SK-N-DZ (cell line): ENCODE results near the gene SPAG5.

Experiments
- DNase-seq: peaks from one replicate; pipeline ENCODE4 v3.0.0-alpha.2; 2015; ENCODE audit warnings: low spot score

Gene SPAG5

DNA sequence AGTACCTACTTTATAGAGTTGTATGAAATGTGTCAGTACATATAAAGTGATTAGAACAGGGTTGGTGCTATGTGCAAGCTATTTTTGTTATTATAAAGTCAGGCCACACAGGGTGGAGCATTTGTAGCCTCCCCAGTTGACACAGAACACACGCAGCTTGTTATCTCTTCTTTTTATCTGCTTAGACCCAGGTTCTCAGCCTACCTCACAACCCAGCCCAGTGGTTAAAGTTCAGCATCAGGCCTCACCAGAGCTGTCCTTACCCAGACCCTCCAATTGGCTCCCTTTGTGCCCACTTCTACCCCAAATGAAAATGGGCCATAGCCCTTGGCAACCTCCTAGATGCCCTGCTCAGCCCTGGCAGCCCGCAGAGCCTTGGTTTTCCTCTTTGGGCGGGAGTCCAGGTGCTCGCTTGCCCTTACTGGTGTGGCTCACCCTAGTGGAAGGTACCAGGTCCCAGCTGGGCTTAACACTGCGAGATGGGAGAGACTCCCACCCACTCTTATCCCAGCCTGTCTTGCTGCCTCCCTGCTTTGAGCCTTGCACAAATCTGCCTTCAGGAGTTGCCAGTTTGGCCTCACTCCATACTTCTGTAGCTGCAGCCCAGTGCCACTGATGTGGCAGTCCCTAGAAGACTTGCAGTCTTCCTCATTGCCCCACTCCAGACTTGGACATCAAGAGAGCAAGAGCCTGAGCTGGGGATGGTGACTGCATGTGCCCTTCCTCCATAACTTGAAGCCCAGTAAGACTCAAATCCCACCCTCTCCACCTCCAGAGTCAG is 26.4 kb downstream of the SPAG5 start:
- no peak for DNase-seq

DNA sequence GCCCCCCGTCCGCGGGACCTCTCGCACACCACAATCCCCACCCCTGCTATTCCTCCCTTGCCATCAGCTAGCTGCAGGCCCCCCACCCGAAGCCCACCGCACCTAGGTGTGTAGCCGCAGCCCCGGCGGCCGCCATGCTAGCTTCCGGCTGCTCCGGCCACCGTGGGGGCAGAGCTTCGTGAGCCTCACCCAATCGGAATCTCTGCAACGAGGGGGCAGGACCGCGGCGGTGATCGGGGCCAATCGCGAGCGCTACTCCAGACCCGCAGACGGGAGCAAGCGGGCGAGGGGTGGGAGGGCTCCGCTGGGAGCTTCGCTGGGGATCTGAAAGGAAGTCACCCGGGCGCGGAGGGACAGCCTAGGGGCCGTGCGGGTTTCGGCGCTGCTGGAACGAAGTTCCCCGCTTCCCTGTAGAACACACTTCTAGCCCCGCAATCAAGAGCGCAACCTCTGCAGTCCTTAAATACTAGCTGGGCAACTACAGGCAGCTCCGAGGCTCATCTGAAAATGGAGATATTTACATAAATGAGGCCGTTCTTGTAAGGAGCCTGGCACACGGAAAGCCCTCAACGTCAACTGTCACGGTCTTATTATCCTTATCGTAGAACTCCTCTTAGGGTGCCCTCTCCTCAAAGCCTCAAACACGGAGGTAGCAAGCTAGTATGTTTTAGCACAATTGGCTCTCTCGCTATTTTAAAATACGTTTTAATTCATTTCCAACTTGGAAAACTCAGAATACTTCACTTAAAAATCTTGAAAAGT is 27.3 kb downstream of the SPAG5 start, which contains the start of gene PIGS:
TSS of gene PIGS (minus strand) at position 164 of the 762 bp plus-strand sequence. CDS start at position 136, 28 bp downstream.
- DNase-seq = peak; percentile 93

DNA sequence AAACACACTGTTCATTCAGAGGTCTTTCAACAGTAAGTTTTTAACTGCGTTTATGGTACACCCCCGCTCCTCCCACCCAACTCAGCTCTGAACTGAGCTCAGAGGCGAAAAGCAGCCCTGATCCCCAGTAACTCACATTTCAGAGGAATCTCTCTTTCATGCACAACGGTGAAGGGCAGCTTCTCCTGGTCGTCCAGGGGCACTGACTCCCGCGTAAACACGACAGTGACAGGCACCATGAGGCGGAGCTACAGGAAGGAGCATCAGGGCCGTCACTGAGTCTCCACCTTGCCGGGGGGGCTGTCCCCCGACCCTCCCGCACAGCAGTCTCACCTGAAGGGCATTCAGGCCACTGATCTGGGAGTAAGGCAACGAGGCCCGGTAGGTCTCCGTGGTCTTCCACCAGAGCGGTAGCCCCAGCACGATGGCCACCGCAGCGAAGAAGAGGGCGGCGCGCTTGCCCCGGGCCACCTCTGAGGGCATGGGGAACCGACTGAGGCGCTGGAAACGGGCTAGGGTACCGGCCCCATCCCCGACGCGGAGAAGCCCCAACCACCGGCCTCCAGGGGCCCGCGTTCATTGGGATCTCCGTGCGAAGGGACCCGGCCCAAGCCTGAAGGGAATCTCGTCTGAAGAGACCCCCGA is 28.0 kb downstream of the SPAG5 start:
- peak; percentile 67 for DNase-seq

DNA sequence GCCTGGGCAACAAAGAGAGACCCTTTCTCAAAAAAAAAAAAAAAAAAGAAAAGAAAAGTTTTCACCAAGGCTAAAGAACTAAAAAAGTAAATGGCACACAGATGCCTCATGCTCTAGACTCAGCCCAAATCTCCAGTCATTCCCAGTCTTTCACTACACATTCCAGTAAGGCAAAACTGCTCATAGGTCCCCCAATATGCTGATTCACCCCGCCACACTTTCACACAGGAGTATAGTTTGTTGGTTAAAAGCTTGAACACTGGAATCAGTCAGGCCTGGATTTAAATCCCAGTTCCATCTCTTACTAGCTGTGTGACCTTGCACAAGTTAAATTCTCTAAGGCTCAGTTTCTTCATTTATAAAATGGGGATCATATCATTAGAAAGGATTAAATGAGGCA is 29.4 kb downstream of the SPAG5 start:
- no peak for DNase-seq

DNA sequence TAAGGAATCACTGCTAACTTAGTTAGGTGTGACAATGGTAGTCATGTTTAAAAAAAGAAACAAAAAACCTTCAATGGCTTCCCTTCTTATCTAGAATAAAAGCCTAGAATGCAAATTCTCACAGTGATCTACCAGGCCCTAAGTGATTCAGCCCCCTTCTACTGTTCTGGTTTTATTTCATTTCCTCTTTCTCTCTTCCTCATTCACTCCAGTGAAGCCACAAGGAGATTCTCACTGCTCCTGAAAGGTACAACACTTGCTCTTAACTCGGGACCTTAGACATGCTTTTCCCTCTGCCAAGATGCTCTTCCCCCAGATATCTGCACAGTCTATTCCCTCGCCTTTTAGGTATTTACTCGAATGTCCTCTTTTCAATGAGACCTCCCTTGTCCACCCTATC is 31.2 kb downstream of the SPAG5 start:
- DNase-seq = no peak

DNA sequence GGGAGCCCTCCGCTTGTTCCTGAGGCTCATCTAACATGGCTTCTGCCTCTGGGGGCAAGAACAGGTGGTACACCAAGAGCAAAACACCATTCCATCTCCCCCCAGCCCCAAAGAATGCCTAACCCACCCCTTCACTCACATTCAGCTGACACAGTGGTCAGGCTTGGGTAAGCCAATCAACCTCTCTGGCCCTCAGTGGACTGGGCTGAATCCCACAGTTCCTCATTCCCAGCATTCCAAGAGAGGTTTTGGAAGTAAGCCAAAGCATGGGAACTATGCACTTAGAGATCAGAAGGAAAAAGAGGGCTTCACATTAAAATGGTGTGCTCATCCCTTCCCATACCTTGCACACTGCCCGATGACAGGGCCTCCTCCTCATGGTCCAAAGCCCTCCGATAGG is 35.4 kb downstream of the SPAG5 start:
- DNase-seq = no peak

DNA sequence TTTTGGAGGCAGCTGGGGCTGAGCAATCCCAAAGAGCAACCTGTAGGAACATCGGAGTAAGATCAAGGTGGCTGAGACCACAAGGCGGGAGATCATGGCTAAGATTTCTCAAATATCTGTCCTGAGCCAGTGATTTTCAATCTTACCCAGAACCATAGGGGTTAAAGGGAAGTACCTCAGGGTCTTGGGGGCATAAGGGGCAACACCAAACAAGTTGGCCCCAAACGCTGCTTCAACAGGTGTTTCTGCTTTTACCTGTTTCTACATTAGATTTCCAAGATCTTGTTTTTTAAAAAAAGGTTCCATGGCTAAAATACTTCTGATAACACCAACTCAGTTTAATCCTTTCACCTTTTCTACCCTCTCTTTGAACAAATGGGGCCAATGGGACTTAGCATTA is 43.8 kb downstream of the SPAG5 start:
- DNase-seq = no peak

DNA sequence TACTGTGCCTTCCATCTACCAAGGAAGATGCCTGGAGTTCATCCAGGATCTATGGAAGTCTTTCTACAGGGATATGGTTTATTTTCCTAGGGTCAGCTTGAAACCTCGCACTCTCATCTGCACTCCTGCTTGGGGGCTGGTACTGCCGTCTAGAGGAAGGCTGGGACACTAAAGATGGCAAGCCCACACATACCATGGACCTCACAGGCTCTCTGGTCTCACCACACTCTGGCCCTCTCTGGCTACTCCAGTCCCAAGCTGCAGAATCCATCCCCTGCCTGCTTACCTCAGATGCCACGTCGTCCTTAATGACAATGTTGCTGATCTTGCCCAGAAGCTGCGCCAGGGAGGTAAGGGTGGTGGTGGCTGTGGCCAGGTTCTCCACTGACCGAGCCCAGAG is 44.3 kb downstream of the SPAG5 start:
- DNase-seq = no peak

DNA sequence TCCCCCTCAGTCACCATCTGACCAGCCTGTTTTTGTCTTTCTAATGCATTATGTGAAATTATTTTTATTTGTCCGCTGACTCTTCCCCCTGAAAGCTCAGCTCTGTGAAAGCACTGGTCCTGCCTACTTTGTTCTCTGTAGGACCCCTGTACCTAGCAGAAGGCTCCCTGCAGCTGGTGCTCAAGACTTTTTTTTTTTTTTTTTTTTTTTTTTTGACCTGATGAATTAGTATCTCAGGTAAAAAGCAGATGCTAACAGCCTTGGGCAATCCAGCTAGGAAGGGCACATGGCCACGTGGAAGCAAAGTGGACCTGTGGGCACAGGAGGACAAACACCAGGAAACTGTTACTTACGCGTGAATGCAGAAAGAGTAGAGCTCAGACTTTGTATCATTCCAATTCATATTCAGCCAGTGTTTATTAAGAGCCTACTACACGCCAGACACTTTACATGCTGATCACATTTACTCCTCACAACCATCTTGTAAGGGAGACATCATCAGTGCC is 45.8 kb downstream of the SPAG5 start:
- no peak for DNase-seq

DNA sequence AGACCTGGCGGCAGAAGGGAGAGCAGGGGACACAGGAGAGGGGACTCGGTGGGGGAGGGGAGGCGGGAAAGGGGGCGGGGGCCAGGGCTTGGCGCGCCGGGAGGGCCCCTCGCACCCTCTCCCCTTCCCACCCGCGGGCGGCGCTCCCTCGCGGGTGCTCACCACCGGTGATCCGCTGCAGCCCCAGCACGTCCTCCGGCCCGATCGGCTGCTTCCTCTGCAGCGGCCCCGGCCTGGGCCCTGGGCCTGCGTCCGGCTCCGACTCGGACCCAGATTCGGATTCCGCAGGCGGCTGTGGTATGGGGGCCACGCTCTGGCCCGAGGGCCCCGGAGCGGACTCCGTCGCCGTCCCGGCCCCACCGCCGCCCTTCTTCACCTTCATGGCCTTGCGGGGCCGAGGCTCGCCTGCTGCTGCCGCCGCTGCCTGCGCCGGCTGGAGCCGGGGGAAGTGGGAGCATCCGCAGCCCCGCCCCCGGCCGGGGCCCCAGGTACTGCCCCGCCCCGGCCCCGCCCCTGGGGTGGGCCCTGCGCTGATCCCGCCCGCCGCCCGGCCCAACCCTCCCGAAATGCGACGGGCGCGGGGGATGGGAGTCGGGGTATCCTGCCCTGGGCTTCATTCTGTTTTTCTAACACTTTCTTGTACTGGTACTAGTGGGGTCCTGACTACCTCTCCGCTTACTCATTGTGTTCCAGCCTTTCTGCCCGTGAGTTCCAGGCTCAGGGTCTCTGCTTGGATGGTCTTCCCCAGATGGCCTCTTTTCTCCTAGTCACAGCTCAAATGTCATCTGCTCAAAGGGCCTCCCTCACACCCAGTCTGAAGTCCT is 46.4 kb downstream of the SPAG5 start, which contains the start of gene UNC119:
TSS of gene UNC119 (minus strand) at position 449 of the 824 bp plus-strand sequence. CDS start at position 382, 67 bp downstream.
- DNase-seq = peak; percentile 78

DNA sequence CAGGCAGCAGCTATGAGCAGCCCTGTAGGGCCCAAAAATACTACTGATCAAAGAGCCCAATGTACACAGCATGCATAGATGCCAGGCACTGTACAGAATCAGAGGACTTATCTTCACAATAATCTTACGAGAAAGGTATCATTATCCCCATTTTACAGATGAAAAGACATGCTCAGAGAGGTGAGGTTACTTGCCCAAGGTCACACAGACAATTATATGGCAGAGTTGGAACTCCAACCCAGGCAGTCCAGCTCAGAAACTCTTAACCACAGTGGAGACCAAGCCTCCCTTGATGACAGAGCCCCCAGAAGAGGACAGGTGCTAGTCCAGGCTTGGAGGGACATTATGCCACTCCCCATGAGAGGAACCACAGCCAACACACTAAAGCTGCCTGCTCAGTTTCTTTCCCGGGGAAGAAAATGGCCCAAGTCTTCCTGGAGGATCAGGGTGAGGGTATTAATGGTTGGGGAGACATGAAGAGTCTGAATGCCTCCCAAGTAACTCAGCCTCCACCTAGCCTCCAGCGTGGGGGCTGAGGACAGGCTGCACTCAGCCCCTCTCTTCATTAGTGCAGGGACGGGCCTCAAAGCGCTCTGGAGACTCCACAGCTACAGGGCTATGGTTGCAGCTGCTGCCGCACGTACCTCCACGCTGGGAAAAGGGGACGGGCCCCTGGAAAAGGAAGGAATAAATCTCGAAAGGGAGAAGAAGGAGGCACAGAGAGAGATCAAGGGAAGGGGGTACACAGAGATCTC is 47.2 kb downstream of the SPAG5 start:
- DNase-seq = peak; percentile 43

DNA sequence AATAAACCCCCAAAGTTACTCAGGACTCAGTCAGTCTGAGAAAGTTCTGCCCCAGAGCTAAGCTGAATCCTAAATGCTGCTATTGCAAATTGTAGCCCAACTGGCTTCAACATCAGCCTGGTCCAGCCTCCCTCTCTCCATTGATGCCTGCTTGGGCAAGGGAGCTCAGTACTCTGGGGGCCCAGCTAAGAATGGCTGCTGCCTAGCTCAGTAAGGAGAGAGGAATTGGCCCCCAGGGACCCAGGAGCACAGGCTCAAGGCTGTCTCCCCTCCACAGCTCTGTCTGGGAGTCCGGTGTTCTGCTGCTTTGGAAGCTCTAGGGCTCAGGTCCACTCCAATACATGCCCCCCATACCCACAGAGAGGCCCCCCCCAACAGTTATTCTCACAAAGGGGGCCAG is 48.0 kb downstream of the SPAG5 start:
- DNase-seq = no peak

DNA sequence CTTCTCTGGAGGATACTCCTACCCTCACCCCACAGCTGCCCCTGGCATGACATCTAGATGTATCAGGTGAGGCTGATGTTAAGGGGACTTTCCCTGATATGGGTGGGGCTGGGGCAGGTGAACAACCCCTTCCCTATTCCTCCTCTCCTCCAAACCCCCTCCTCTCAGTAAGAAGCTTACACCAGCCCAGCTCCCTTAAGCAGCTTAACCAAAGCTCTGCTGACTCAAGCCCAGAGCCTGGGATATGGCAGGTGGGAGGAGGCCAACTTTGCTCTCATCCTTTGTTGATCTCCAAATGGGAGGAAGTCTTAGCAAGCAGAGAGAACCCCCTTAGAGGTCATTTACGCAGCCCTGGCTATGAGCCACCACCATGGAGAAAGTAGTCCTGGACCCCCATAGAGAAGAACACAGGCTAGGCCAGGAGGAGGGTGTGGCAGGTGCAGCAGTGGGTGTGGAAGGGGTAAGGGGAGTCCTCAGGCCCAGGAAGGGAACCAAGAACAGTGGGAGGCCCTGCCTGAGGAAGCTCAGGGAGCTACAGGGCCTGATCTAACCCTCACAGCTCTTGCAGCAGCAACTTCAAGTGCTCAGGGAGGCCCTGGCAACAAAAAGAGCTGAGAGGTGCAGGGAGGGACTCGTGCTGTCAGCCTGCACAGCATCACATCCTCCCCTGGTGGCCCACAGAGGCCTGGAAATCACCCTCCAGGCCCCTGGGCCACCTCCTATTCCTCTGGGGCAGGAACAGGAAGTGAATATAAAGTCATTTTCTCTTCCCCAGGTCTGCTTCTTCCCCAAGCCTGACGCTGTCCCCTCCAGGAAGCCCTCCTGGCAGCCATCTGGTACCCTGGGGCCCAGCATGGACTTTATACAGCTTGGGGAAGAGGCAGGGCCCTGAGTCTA is 49.3 kb downstream of the SPAG5 start:
- no peak for DNase-seq

DNA sequence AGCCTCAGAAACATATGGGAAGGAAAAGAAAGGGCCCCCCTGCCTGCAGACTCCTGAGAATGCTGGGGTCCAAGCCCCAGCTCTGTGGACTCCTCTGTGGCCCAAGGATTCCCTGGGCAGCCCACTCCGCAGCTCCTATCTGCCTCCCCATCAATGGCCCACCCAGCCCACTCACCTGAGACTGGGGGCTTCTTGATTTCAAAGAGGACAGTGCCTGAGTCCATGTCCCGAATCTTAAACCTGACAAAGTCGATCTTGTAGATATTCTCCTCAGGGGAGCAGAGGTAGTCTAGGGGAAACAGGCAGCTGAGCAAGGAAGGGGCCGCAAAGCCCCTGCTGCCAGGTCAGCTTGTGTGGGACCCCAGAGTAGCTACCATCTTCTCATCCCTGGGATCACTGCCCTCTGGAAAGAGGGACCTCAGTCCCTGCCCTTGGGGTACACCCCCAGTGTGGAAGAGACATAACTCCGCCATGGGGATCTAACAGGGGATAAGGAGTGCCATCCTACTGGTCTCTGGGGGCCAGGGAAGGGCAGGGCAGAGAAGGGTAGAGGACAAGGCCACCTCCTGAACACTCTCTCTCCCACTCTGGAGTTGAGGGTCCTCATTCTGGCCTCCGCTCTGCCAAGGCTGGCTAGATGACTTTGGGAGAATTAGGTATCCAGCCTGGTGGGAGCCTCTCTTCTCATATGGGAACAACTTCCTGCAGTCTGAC is 50.3 kb downstream of the SPAG5 start:
- no peak for DNase-seq

DNA sequence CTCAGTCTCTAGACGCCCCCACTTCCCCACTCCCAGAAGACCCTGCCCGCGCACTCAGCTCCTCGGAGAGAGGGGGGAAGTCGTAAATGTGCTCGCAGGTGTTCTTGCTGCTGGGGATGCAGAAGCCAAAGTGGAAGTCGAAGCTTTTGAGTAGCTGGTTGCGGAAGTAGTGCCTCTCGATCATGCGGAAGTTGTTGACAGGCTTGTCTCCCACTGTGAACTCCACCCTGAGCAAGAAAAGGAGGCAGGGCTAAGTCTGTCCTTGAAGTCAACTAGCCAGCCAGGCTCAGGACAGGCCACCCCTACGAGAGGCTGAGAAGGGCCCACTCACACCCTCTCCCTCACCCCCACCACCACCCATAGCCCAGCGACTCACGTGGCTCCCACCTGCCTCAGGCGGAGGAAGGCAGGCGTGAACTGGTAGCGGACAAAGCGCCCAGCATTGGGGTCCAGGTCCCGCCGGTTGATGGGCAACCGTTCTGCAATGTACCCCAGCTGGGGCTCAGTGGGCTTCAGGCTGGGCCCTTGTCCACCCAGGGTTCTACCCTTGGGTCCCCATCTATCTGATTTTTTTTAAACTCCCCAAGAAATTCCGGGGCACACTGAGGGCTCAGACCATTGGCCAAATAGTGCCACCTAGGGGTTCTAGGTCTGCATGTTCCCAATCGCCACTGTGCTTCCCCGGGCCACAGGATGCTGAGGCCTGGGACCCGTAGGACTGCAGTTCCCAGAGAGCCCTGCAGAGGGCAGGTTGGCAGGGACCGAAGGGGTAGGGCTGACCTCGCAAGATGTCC is 51.0 kb downstream of the SPAG5 start:
- DNase-seq = peak; percentile 72

DNA sequence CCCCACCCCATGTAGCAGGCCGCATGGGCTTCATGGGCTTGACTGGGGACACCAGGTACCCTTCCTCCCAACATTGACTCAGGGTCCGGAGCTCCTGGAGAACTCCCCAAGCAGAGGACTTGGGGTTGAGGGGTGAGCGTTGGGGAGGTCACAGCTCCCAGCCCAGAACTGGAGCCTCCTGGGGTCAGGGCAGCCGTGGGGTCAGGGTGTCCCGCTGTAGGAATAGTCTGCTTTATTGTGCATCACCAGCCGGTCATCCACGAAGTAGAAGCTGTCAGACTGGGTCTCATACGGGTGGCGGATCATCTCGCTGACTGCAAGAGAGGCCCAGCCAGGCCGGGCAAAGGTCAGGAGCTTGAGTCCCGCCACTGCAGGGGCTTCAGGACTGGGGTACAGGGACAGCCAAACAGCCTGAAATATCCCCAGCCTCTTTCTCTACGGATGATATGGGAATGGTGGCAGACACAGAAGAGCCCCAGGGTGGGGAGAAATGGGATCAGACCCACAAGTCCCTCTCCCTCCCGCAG is 51.7 kb downstream of the SPAG5 start:
- no peak for DNase-seq

DNA sequence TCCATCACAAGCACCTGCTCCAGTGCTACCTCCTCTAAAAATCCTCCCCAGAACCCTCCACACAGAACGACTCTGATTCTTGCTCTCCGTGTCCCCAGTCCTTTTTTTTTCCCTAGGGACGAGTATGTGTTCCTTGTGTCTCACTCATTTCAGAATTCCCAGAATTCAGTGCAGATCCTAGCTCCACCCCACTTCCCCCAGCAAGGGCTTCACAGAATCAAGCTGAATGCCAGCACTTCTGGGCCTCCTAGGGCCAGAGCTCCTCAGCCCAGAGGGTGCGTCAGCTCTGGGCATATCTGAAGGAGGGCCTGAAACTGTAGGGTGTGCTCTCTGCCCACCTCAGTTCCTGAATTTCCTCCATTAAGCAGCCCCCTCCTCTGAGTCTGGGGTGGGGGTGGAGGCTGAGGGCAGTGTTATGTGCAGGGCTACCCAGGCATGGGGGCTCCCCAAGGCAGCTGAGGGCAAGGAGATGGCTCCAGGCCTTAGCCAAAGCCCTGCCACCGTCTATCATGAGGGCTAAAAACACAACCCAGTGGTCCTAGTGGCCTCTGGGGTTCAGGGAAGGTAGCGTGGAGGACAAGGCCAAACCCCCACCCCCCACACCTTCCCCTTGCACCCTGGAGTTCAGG is 52.9 kb downstream of the SPAG5 start:
- peak; percentile 63 for DNase-seq
